22Rv1 (cell line): Measurements from ENCODE around the gene QRICH2.

Experiments
- H3K27ac ChIP-seq: fragments of 450-650 bp; 2 replicates; pipeline ENCODE4 v1.5.1; 2017
- ZFX ChIP-seq: fragments of 450-650 bp; IDR thresholded peaks from 2 replicates; pipeline ENCODE4 v1.6.1; 2017; ENCODE audit warnings: antibody characterized with exemption, borderline replicate concordance
- TF ChIP-seq, protein P1 (sequence below): fragments of 450-650 bp; IDR thresholded peaks from 2 replicates; pipeline ENCODE4 v1.5.1; 2017; ENCODE audit warnings: mild to moderate bottlenecking

The QRICH2 gene

DNA sequence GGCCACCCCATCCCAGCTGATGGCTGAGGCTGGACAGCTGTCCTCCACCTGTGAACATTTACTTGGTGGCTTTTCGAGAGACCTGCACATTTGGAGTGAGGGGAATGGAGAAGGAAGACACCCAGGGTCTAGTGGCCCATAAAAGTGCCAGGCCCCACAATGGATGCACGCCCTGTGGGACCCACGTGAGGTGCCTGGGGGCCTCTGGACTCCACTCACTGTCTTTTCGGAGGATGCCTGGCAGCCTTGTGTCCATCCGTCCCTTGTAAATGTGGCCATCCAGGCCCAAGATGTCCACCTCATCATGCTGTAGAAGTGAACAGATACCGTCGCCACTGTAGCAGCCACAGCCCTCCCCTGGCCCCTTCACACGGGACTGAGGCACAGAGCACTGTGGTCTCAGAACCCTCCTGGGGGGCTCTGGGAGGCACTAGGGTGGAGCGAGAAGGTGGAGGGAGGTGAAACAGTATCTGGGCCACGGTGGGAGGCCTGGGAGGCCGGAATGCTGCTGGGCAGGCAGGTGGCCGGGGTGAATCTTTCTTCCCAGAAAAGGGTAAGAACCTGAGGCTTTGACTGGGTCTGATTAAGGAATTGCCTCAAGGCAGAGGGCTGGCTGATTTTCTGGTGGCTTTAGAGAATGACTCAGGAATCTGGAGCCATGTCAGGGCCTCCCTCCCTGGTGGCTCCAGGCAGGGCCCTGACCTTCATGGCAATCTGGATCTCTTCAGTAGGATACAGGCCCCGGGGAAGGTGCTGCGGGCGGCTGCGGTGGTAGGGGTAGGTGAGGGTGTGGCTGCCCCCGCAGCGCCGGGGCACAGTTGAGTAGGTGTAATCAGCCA lies 31.4 kb downstream of the QRICH2 start:
- H3K27ac ChIP-seq, result no peak overlapping the region

GRCh38 chr17:76276069-76276431 lies 32.0 kb downstream of the QRICH2 start:
- TF ChIP-seq ZFX, result no peak
- TF ChIP-seq, protein P1, sequence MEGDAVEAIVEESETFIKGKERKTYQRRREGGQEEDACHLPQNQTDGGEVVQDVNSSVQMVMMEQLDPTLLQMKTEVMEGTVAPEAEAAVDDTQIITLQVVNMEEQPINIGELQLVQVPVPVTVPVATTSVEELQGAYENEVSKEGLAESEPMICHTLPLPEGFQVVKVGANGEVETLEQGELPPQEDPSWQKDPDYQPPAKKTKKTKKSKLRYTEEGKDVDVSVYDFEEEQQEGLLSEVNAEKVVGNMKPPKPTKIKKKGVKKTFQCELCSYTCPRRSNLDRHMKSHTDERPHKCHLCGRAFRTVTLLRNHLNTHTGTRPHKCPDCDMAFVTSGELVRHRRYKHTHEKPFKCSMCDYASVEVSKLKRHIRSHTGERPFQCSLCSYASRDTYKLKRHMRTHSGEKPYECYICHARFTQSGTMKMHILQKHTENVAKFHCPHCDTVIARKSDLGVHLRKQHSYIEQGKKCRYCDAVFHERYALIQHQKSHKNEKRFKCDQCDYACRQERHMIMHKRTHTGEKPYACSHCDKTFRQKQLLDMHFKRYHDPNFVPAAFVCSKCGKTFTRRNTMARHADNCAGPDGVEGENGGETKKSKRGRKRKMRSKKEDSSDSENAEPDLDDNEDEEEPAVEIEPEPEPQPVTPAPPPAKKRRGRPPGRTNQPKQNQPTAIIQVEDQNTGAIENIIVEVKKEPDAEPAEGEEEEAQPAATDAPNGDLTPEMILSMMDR, result no peak
- no peak overlapping the region for H3K27ac ChIP-seq

More for the DNA sequence above, 31.4 kb downstream of the QRICH2 start:
- TF ChIP-seq, protein P1, result no peak

DNA sequence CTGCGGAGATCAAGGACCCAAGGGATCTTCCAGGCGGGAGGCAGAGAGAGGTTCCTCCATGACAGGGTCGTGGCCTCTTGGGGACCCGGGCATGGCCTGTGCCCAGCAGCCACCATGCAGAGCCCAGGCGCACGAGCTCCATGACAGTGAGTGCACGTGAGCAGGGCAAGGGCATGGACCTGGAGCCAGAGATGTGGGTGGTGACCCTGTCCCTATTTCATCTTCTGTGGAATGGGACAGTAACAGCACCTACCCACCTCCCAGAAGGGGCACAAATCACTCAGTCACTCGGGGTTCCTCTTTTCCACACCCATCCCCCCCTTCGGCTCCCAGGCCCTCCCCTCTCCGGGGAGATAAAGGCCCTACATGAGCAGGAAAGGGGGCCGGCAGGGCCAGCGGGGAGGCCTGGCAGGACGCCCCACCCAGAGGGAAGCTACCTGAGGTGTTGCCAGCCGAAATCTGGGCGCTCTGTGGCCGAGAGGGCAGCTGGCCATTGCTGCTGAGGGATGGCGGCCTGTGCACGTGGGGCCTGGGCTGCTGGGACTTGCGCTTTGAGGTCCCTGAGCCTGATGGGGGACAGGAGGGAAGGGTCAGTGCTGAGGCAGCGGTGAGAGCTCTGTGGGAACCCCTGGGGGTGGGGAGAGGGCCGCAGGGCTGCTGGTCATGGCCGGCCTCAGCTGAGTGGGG lies 32.6 kb downstream of the QRICH2 start:
- no peak overlapping the region for H3K27ac ChIP-seq
- TF ChIP-seq, protein P1, result no peak
- TF ChIP-seq ZFX, result no peak

- H3K27ac ChIP-seq, result no peak overlapping the region
- no peak for TF ChIP-seq ZFX
- TF ChIP-seq, protein P1, result no peak
Observed at GRCh38 chr17:76274112-76274956, 33.7 kb downstream of the QRICH2 start.

DNA sequence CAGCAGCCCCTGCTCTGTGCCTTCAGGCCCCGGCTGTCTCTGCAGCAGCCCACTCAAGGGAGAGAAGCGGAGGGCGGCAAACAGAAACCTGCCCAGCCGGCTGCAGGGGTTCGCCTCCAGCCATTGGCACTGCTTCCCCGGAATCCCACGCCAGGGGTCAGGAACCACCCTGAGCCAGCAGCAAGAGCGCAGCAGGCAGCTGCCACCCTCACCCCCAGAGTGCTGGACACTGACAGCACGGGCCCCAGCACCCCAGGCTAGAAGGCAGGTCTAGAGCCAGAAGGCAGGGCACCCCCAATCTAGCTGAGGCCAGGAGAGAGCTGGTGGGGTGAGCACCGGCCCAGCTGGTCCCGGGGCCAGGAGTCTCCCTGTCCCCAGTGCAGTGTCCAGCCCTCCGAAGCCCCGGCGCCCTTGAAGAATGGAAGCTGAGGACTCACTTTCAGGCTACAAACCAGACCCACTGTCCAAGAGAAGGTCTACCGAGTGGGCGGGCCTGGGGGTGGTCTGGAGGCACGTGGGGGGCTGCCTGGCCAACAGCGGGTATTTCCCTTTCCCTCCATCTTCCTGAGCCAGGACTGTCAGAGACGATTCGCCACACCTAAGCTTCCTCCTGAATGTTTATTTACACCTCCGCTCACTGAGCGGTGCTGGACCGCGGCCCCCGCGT lies 34.5 kb downstream of the QRICH2 start:
- TF ChIP-seq ZFX, result no peak
- TF ChIP-seq, protein P1, result no peak
- no peak overlapping the region for H3K27ac ChIP-seq

- H3K27ac ChIP-seq, result no peak overlapping the region
- TF ChIP-seq, protein P1, result no peak
- TF ChIP-seq ZFX, result no peak
Observed at GRCh38 chr17:76272541-76273444, 35.3 kb downstream of the QRICH2 start.
